GM19023 (cell line): Measurements from ENCODE around the gene HRH1.
"Not testable (repeated sequence)": the region's sequence is repeated elsewhere in the genome, so short reads cannot be mapped to it uniquely, and the experiment has no call there.

Source experiments
- ATAC-seq: cut with Tn5 transposase; IDR thresholded peaks from one replicate; pipeline ENCODE4 v1.9.1; 2021; ENCODE audit warnings: mild to moderate bottlenecking, moderate library complexity; ENCODE audit not compliant: unreplicated experiment

Gene HRH1

GRCh38 chr3:11204697-11205348 is 50.5 kb downstream of the HRH1 start:
- no peak for ATAC-seq

- ATAC-seq, result not testable (repeated sequence)
Observed at GRCh38 chr3:11205881-11206280, 51.6 kb downstream of the HRH1 start.

GRCh38 chr3:11206316-11206715 is 52.0 kb downstream of the HRH1 start:
- ATAC-seq, result no peak

- ATAC-seq, result no peak
Observed at GRCh38 chr3:11206953-11207352, 52.7 kb downstream of the HRH1 start.

- no peak for ATAC-seq
Observed at GRCh38 chr3:11211531-11212298, 57.4 kb downstream of the HRH1 start.

GRCh38 chr3:11212299-11212608 is 58.0 kb downstream of the HRH1 start:
- no peak for ATAC-seq

GRCh38 chr3:11212784-11213183 is 58.5 kb downstream of the HRH1 start:
- ATAC-seq, result no peak

- ATAC-seq, result no peak
Observed at GRCh38 chr3:11213810-11214450, 59.6 kb downstream of the HRH1 start.

GRCh38 chr3:11214451-11214978 is 60.2 kb downstream of the HRH1 start:
- no peak for ATAC-seq

GRCh38 chr3:11217370-11217769 is 63.1 kb downstream of the HRH1 start:
- not testable (repeated sequence) for ATAC-seq

- no peak for ATAC-seq
Observed at GRCh38 chr3:11220230-11220629, 65.9 kb downstream of the HRH1 start.

- ATAC-seq, result no peak
Observed at GRCh38 chr3:11221818-11222415, 67.6 kb downstream of the HRH1 start.

GRCh38 chr3:11224010-11224409 is 69.7 kb downstream of the HRH1 start:
- ATAC-seq, result no peak

GRCh38 chr3:11224870-11225229 is 70.6 kb downstream of the HRH1 start:
- ATAC-seq, result no peak

- ATAC-seq, result no peak
Observed at GRCh38 chr3:11226042-11226370, 71.7 kb downstream of the HRH1 start.

- ATAC-seq, result no peak
Observed at GRCh38 chr3:11228041-11228440, 73.7 kb downstream of the HRH1 start.

- no peak for ATAC-seq
Observed at GRCh38 chr3:11230125-11230524, 75.8 kb downstream of the HRH1 start.

- ATAC-seq, result no peak
Observed at GRCh38 chr3:11230832-11231231, 76.5 kb downstream of the HRH1 start.

- ATAC-seq, result no peak
Observed at GRCh38 chr3:11235385-11235784, 81.1 kb downstream of the HRH1 start.

GRCh38 chr3:11236588-11237461 is 82.5 kb downstream of the HRH1 start:
- no peak for ATAC-seq

GRCh38 chr3:11238060-11238459 is 83.8 kb downstream of the HRH1 start:
- ATAC-seq, result no peak
